Ovary (tissue), 9 donors: ENCODE measurements around the gene SLC22A15. TPM values are rescaled to one million over a fixed set of nuclear protein-coding genes. Genes with fewer than 3 reads are reported as not detected.
"Not testable (repeated sequence)": the region's sequence is repeated elsewhere in the genome, so short reads cannot be mapped to it uniquely, and the experiment has no call there.

ENCODE experiments used
- DNase-seq, 5 donors: peaks; one replicate each; pipeline ENCODE4 v3.0.0-alpha.2; 2019 to 2020
- H3K27ac ChIP-seq, 2 donors: fragments of 200-600 bp; one replicate each; pipeline versions ENCODE4 v1.5.1 to v1.8.0; 2019 to 2022
- H3K27me3 ChIP-seq: fragments of 200-600 bp; one replicate; pipeline ENCODE4 v1.8.0; 2022
- H3K36me3 ChIP-seq: fragments of 200-600 bp; sonication (generic); one replicate; pipeline ENCODE4 v1.5.1; 2019
- H3K4me1 ChIP-seq: one replicate; pipeline ENCODE4 v1.8.1; 2013; ENCODE audit warnings: mild to moderate bottlenecking, moderate library complexity; ENCODE audit not compliant: insufficient read depth
- H3K4me3 ChIP-seq: fragments of 200-600 bp; sonication (generic); one replicate; pipeline ENCODE4 v1.5.1; 2017
- H3K9me3 ChIP-seq, 2 donors: fragments of 200-600 bp in 1 of 2; sonication (generic) in 1 of 2; one replicate each; pipeline versions ENCODE4 v1.5.1 to v1.8.1; 2013 to 2019; ENCODE audit warnings: mild to moderate bottlenecking in 1 of 2, moderate library complexity in 1 of 2
- EP300 ChIP-seq: sonication (generic); formaldehyde crosslinking; IDR thresholded peaks from one replicate; pipeline ENCODE4 v1.6.1; 2017; ENCODE audit warnings: antibody characterized with exemption
- POLR2A ChIP-seq: fragments of 450-650 bp; IDR thresholded peaks from one replicate; pipeline ENCODE4 v1.6.1; 2017; ENCODE audit warnings: antibody characterized with exemption, mild to moderate bottlenecking, moderate library complexity
- WGBS, 3 donors: extraction: QIAGEN DNeasy Blood & Tissue Kit in 1 of 3; methylation state at CpG; one replicate each; pipeline versions ENCODE4 v1.1.5 to v1.1.7; 2013 to 2017; 5-methylcytosine and 5-hydroxymethylcytosine counted together
- intact Hi-C, 4 donors: fragments of 100-400 bp; cut with DNase I; formaldehyde crosslinking; loops; one replicate each; pipeline versions ENCODE4 v1.11.0 to v1.15.1; 2022 to 2023
- polyA plus RNA-seq, 2 donors: library from polyadenylated mRNA; stranded (reverse); fragments of 200-250 nt in 1 of 2; fragments of 350-450 nt in 1 of 2; fragmentation: Illumina TruSeq in 1 of 2; extraction: RNeasy Lipid Tissue Mini Kit (QIAGEN cat#74804) in 1 of 2; gene quantifications; one replicate each; pipeline ENCODE4 v1.2.3, GENCODE V29; 2013 to 2014
- total RNA-seq, 7 donors: library from RNA; depleted of rRNA in 2 of 7; stranded (reverse); fragments of >200 nt in 2 of 7; fragmentation: NEBNext Ultra II Directional in 3 of 7; extraction: Animal tissue kit (Norgen Biotek cat#: 25700) in 3 of 7; gene quantifications; one replicate each; pipeline versions ENCODE4 v1.1.0 to v1.2.4, GENCODE V29; 2016 to 2023
- TF ChIP-seq, protein P1 (sequence below), 3 donors: fragments of 450-650 bp in 2 of 3; fragments of 200-600 bp in 1 of 3; IDR thresholded peaks; one replicate each; pipeline versions ENCODE4 v1.5.1 to v1.8.0; 2016 to 2022; ENCODE audit warnings: antibody characterized with exemption in 3 of 3, mild to moderate bottlenecking in 1 of 3
- donor health status: DM: no; HTN: no; CAD: no; lungs with moderate emphysema.
- donor health status: DM: no; HTN: no; CAD: no.
- donor health status: Bipolar disorder and iron deficiency.
- donor health status: DM: yes; HTN: yes; CAD: no.
- donor health status: DM: no; HTN: no; CAD: no.
- donor health status: DM: yes; HTN: yes; CAD: no.

Gene SLC22A15
- total and polyA plus RNA-seq, 9 donors = 0.51 to 3.8 (median 1.6) TPM

DNA sequence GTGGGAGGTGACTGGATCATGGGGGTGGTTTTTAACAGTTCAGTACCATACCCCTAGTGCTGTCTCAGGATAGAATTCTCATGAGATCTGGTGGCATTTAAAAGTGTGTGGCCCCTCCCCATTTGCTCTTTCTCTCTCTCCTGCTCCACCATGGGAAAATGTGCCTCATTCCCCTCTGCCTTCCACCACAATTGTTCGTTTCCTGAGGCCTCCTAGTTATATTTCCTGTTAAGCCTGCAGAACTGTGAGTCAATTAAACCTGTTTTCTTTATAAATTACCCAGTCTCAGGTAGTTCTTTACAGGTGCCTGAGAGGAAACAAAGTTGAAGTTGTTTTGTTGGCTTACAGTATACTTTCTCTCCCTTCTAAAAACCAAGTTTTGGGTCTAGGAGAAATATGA is 23.1 kb upstream of the SLC22A15 start:
- Histone ChIP-seq H3K4me1 (no peaks in the 10 kb centered on the region), H3K9me3 (no peaks in the 10 kb centered on the region), H3K27me3 (no peaks in the 10 kb centered on the region), H3K27ac (no peak overlapping the region), H3K36me3 (no peaks in the 10 kb centered on the region), H3K4me3 (no peak overlapping the region)
- 77 to 93% (median 91%) methylated on average over 1 of the region's 1 CpG for WGBS, 3 donors
- no peak for DNase-seq
- intact Hi-C loops = no loop called here
- TF ChIP-seq EP300 = no peak
- no peak for TF ChIP-seq POLR2A
- TF ChIP-seq, protein P1, sequence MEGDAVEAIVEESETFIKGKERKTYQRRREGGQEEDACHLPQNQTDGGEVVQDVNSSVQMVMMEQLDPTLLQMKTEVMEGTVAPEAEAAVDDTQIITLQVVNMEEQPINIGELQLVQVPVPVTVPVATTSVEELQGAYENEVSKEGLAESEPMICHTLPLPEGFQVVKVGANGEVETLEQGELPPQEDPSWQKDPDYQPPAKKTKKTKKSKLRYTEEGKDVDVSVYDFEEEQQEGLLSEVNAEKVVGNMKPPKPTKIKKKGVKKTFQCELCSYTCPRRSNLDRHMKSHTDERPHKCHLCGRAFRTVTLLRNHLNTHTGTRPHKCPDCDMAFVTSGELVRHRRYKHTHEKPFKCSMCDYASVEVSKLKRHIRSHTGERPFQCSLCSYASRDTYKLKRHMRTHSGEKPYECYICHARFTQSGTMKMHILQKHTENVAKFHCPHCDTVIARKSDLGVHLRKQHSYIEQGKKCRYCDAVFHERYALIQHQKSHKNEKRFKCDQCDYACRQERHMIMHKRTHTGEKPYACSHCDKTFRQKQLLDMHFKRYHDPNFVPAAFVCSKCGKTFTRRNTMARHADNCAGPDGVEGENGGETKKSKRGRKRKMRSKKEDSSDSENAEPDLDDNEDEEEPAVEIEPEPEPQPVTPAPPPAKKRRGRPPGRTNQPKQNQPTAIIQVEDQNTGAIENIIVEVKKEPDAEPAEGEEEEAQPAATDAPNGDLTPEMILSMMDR (IDR thresholded peaks at IDR 0.05) = no peak

DNA sequence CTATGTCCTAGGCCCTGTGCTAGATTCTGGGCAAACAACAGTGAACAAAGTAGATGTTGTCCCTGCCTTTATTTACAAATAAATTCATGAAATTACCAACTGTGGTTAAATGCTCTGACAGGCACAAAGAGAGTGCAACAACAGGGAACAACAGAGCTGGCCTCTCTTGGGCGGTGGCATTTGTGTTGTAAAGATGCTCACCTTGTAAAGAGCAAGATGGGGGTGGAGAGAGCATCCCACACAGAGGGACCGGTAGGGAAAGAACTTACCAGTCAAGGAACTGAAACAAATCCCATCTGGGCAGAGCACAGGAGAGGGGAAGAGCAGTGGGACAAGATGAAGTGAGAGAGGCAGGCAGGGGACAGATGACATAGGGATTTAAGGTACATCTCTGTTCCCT is 21.6 kb upstream of the SLC22A15 start:
- H3K4me1 ChIP-seq = no peaks in the 10 kb centered on the region
- no peak overlapping the region for H3K27ac ChIP-seq
- no peak for DNase-seq
- H3K36me3 ChIP-seq = no peaks in the 10 kb centered on the region
- TF ChIP-seq EP300 = no peak
- TF ChIP-seq, protein P1 (IDR thresholded peaks at IDR 0.05) = no peak
- TF ChIP-seq POLR2A = no peak
- no peaks in the 10 kb centered on the region for H3K27me3 ChIP-seq
- H3K9me3 ChIP-seq = no peaks in the 10 kb centered on the region
- WGBS, 3 donors = 30 to 44% (median 44%) methylated on average over 2 of the region's 2 CpGs
- intact Hi-C loops = no loop called here
- H3K4me3 ChIP-seq = no peak overlapping the region

DNA sequence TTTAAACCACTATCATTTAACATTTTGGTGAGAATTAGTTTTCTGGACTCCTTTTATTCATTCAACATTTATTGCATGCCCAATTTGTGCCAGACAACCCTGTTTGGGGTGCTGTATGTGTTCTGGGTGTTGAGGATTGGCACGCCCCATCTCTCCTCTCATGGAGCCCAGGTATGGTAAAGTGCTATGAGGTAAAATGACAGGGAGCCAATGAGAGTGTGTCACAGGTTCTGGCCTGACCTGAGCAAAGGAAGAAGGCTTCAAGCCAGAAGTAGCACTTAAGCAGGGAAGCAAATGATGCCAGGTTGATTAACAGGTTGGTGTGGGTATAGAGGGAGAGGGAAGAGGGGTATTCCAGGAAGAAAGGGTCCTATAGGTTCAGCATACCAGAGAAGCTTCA is 21.1 kb upstream of the SLC22A15 start:
- Histone ChIP-seq H3K4me3 (no peak overlapping the region), H3K27ac (no peak overlapping the region), H3K36me3 (no peaks in the 10 kb centered on the region), H3K27me3 (no peaks in the 10 kb centered on the region), H3K9me3 (no peaks in the 10 kb centered on the region), H3K4me1 (no peaks in the 10 kb centered on the region)
- 76 to 93% (median 93%) methylated on average over 1 of the region's 1 CpG for WGBS, 3 donors
- DNase-seq = no peak
- TF ChIP-seq EP300 = no peak
- no peak for TF ChIP-seq POLR2A
- TF ChIP-seq, protein P1 (IDR thresholded peaks at IDR 0.05) = no peak
- intact Hi-C loops = no loop called here

DNA sequence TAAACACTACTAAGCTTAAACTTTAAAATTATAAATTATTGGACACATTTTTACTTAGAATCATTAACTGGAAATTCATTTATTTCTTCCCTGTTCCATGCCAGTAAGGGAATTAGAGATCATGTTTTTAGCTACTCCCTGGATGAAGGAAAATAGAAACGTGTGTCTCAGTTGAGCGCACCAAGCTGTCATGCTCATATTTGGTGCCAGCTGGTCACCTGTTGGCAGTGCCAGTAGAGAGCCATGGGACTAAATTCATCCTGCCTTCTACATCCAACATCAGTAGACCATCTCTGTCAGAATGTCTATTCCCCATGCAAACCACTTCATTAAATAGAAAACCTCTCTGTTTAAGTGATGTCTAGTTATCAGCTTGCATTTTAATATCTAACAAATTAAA is 17.4 kb upstream of the SLC22A15 start:
- intact Hi-C loops = no loop called here
- no peak overlapping the region for H3K4me3 ChIP-seq
- no peak for DNase-seq
- H3K27ac ChIP-seq = no peak overlapping the region
- H3K27me3 ChIP-seq = no peaks in the 10 kb centered on the region
- H3K9me3 ChIP-seq = no peaks in the 10 kb centered on the region
- TF ChIP-seq EP300 (no peak), POLR2A (no peak)
- TF ChIP-seq, protein P1 (IDR thresholded peaks at IDR 0.05) = no peak
- 79 to 87% (median 84%) methylated on average over 2 of the region's 2 CpGs for WGBS, 3 donors
- H3K4me1 ChIP-seq = no peaks in the 10 kb centered on the region
- H3K36me3 ChIP-seq = no peaks in the 10 kb centered on the region

DNA sequence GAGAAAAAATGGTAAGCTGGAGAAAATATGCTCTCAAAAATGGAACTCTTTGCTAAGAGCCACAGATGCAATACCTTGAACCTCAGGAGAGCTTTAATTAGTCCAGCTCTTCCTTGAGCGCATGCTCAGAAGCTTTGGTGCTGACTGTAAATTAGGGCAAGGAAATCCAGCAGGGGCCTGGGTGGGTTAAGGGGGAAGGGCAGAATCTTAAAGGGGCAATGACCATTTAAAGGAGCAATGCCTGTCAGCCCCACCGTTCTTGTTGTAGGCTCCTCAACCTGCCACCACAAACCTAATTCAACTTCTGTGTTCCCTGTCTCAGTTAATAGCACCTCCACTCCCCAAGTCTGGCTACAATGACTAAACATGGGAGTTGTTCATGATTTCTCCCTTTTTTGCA is 6.8 kb upstream of the SLC22A15 start:
- H3K27ac ChIP-seq = no peak overlapping the region
- H3K27me3 ChIP-seq = no peaks in the 10 kb centered on the region
- H3K4me1 ChIP-seq = no peaks in the 10 kb centered on the region
- intact Hi-C loops = no loop called here
- DNase-seq = no peak
- WGBS, 3 donors = 19 to 29% (median 23%) methylated on average over 2 of the region's 2 CpGs
- TF ChIP-seq POLR2A = no peak
- TF ChIP-seq, protein P1 (IDR thresholded peaks at IDR 0.05) = no peak
- no peak for TF ChIP-seq EP300
- H3K36me3 ChIP-seq = no peaks in the 10 kb centered on the region
- H3K4me3 ChIP-seq = no peak overlapping the region
- no peaks in the 10 kb centered on the region for H3K9me3 ChIP-seq

DNA sequence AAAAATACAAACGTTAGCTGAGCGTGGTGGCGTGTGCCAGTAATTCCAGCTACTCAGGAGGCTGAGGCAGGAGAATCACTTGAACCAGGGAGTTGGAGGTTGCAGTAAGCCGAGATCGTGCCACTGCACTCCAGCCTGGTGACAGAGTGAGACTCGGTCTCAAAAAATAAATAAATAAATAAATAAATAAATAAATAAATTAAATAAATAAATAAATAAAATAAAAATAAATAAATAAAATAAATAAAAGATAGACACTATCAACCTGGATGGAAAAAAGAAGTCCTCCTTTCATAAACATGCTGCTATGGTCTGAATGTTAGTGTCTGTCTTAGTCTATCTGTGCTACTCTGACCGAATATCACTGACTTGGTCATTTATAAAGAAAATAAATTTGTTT is 4.5 kb upstream of the SLC22A15 start:
- DNase-seq, intact Hi-C loops, H3K4me1 ChIP-seq, H3K9me3 ChIP-seq, H3K27ac ChIP-seq, H3K4me3 ChIP-seq, H3K36me3 ChIP-seq, H3K27me3 ChIP-seq: not testable (repeated sequence)
- 94 to 96% (median 94%) methylated on average over 7 of the region's 7 CpGs for WGBS, 3 donors
